Stimulated activated CD8-positive, alpha-beta memory T cell treated with anti-CD3 and anti-CD28 coated beads, Interleukin-15, amount 100 ng/mL, for 24 hours (primary cell): ENCODE results near the gene PPP1R37.

Source experiments
- DNase-seq: peaks from one replicate; pipeline ENCODE4 v3.0.0-alpha.2; 2020; ENCODE audit warnings: low read depth

The PPP1R37 gene

DNA sequence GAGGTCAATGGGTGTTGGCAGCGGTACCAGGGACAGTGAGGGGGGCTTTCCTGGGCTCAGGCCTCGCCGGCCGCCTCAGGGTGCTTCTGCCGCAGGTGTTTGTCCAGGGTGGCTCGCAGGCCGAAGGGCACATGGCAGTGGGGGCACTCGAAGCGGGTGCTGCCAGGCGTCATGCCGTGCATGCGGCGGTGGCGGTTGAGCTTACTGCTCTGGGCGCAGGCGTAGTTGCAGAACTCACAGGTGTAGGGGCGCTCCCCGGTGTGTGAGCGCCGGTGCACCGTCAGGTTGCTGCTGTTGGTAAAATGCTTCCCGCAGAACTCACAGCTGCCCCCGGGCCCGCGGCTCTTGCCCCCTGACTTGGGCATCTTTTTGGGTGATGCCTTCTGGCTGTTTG is 21.4 kb upstream of the PPP1R37 start:
- no peak for DNase-seq

DNA sequence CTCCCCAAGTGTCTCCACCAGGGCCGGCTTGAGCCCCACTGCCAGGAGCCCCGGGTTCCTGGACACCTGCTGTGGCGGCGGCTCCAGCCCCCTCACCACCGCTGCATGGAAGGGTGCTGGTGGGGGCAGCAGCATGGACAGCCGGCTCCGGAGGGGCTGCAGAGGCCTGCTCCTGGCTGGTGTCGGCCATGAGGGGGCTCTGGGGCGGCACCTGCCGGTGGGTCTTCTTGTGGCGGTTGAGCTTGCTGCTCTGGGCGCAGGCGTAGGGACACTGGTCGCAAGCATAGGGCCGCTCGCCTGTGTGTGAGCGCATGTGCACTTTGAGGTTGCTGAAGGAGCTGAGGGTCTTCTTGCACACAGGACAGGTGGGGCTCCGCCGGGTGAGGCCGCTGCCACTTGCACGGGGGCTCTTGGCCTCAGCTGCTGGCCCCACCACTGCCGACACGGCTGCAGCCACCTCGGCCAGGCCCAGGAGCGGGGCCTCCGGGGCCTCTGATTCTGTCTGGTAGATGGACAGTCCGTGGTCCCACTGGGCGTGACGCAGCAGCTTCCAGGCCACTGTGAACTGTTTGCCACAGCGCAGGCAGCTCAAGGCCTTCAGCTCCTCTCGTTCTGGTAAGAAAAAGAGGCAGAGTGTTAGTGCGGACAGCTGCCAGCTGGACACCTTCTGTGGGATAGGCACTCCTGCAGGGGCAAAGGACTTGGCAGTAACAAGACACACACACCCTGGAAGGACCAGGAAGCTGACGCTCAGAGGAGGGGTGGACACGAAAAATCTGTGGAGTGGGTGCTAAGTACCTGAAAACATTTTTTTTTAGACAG is 20.8 kb upstream of the PPP1R37 start:
- no peak for DNase-seq

DNA sequence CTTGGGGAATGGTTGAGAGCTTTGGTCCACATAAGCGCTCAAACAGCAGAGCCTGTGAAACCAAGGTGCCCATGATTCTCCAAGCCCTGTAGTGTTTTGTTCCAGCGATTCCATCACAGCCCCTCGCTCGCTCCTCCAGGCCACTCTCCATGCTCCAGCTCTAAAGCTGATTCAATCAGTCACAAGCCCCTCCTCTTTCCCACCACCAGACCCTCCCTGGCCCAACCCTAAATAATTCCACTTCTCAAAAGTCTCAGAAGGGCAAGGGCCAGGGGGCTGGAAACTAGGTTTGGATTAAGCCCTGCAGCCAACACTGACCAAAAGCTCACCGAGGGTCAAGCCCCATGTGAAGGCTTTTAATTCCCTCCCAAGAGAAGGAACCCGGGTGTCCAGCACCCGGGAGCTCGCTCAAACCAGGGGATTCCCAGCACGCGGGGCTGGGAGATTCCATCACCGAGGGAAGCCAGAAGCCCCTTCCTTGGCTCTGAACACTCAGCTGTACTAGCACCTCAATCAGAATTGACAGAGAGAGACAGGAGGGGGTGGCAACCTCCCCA is 18.2 kb upstream of the PPP1R37 start:
- no peak for DNase-seq

DNA sequence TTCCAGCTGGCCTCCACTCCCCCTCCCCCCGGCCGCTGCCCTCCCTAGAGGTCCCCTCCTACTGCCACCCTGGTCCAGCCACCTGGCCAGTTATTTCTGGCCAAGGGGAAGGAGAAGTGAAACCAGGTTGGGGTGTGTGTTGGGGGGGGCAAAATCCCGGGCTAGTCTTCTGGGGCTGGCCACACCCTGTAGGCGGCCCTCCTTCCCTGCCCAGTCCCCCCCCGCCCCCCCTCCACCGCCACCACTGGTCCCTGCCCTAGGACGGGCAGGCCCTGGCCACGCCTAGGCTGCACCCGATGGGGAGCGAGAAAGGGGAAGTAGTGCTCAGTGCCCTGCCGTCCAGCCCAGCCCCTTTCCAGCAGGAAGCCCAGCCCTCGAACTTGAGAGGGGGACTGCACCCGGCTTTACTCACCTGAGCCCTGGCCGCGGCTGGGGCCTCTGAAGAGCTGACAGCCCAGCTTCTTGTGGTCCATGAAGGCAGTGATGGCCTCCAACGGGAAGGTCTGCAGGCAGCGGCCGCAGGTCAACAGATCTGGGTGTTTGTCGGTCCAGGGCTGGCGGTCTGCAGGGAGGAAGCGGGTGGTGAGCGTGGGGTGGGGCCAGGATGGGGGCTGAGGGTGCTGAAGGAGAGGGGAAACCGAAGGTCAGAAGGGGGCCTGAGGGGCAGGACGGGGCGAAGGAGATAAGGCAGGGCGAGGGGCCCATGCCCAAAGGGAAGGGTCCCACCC is 17.5 kb upstream of the PPP1R37 start:
- no peak for DNase-seq

DNA sequence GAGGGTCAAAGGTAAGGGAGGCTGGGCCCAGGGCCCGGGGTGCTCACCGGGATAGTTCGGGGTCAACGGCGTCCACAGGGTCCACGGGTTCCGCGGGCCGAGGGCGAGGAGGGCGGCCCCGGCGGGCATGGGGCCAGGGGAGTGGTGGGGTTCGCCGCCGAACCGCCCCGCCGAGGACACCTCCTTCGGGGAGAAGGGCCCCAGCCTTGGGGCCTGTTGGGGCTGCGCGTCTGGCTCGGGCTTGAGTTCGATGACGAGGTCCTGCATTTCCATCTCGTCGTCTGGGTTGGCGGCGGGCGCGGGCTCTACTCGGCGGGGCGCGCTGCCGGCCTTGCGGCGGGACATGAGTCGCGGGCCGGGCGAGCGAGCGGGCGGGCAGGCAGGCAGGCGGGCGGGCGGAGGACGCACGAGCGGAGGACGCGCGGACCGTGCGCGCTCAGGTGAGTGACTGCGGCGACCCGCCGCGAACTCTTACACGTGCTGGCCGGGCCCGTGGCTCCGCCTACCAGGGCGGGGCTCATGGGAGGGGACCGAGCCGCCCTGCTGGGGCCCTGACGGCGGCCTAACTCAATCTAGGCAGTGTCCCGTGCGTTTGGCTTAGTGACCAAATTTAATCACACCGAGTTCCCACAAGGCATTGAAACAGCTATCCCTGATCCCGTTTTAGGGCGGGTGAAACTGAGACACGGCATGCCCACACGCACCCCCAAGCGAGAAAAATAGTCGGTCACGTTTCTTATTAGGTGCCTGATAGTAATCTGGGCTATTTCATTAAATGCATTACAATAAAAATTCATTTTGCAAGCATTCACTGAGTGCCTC is 16.7 kb upstream of the PPP1R37 start, which contains the start of gene ZNF296:
ZNF296 (minus strand) TSS at position 450 of the 822 bp plus-strand sequence; CDS start at position 345, 105 bp downstream.
- DNase-seq: peak; percentile 57

DNA sequence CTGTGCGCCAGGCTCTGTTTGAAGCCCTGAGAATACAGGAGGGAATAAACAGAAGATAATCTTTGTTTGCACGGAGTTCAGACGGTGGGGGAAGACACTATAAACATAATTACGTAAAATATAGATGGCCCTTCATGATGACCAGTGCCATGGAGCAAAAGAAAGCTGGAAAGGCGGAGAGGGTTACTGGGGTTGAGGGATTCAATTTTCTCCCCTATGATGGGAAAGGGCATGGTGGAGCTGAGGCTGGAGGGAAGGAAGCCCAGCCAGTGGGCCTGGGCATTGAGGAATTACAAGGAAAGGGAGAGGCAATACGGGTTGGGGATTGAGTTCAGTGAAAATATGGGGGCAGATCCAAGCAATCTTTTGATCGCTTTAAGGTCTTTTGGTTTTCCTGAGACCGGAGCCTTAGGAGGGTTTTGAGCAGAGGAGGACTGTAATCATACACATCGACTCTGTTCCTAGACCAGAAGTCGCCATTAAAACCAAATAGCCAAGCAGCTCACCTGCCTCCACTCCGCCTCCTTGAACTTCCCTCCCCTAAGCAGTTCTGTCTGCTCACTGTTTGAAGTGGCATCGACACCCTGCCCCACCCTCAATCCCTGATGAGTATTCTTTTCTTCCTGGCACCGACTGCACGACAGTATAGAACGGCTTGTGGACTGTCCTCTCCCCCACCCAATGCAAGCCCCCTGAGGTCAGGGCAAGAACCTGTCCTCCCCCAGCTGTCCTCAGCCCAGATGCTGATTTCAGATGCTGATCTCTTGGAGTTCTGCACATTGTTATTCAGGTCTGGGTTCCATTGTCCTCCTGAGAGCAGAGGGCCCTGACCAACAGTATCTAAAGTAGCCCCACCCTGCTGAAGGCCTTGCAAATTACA is 15.9 kb upstream of the PPP1R37 start:
- DNase-seq: no peak

DNA sequence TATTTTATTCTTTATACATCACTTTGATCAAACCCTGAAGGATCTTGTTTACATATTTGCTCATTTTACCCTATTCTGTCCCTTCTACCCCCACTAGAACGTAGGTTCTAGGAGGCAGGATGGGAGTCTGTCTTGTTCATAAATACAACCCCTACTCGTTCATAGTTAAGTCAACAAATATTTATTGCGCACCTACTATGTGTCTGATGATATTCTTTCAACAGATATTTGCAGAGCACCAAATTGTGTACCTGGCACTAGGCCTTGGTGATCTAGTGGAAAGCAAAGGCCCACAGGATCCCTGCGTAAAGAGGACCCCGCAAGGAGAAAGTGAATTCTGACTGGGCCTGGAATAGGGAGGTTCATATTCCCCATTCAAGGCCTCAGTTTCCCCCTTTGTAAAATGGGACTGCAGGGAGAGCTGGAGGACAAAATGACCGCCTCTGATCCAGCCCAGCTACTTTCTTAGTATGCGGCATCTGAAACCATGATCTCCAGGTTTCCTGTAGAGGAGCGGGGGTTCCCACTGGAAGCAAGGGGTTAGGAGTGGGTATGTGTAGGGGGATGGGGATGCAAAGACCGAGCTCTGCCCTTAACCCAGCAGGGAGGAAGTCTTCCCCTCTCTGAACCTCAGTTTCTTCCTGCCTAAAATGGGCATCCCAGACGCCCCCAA is 14.5 kb upstream of the PPP1R37 start:
- DNase-seq: no peak

DNA sequence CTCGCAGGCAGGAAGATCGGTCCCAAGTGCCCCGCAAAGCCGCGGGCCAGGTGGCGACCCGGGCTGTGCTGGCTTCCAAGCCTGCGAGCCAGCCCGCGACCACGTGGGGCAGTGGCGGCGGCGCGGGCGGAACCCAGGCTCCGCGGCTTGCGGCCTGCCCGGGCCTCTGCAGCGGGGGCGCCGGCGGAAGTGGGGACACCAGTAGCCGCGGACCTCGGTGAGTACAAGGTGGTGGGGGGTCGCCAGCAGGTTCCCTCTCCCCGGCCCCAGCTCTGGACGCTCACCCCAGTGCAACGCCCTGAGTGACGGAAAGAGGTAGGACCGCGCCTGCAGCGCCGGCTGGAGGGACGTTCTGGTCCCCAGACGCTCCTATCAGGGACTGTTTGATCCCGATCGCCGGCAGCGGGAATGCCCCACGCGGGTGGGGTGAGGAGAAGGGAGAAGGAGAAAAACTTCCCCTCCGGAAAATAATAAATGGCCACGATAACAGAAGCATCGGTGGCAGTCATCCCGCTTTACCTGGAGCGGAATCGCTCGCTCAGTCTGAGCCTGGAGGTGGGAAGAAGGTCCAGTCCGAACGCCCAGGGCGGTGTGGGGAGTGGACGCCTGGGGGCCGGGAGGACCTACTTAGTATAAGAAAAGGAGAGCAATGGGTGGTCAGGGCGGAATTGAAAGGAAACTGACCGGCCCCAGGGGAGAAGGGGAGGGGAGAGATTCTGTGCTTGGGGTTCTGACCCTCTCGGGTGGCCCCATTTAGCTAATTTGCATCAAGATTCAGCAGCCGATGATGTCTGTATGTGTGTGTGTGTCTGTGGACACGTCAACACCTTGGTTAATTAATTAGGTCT is 13.7 kb upstream of the PPP1R37 start, which contains the start of gene GEMIN7:
GEMIN7 (plus strand) TSS at position 198 of the 848 bp plus-strand sequence. CDS start 10,855 bp downstream, outside the sequence.
- DNase-seq: peak; percentile 71

DNA sequence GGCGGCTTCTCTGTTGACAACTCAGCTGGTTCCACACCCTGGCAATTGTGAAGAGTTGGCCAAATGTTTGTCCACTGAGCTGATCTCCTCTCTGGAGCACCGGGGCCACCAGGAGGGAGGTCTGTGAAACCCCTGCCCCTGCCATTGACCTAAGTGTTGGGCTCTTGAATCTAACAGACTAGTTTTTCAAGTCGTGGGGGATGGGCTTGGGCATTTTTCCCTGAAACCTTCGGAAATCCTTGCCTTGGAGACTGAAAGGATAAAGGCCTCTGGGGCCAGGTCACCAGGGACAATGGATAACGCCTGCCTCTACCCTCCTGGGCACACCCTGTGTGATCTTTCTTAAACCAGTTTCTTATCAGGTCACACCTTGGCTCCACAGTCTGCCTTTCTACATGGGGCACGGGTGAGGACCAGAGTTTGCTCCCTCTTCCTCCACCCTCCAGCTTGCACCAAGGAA is 13.0 kb upstream of the PPP1R37 start:
- no peak for DNase-seq

DNA sequence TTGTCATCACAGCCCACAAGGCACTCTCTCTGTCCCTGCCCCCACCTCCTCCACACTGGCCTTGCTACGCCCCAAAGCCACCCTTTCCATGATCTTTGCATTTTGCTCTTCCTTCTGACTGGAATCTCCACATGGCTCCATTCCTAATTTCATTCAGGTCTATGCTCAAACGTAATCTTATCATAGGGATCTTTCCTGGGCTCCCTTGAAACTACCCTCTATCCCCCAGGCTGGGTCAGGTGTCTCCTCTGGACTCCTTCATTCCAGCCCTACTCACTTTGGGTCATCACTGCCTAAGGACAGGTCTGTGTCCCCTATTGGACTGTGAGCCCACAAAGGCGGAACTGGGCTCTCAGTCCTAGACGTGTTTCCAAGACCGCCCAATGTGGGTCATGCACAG is 10.8 kb upstream of the PPP1R37 start:
- no peak for DNase-seq

DNA sequence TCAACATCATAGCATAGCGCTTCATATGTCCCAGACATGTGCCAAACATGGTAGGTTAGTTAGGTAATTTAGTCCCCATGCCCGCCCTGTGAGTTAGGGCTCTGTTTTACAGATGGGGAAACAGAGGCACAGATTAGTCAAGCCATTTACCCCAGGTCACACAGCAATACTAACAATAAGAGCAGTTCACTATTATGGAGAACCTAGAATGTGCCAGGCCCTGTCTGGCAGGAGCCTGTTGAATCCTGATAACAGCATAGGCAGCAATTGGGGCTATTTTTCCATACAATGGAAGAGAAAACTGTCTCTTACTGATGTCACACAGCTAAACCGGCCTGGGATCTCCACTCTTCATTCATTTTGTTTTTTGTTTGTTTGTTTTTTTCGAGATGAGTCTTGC is 6.5 kb upstream of the PPP1R37 start:
- no peak for DNase-seq

DNA sequence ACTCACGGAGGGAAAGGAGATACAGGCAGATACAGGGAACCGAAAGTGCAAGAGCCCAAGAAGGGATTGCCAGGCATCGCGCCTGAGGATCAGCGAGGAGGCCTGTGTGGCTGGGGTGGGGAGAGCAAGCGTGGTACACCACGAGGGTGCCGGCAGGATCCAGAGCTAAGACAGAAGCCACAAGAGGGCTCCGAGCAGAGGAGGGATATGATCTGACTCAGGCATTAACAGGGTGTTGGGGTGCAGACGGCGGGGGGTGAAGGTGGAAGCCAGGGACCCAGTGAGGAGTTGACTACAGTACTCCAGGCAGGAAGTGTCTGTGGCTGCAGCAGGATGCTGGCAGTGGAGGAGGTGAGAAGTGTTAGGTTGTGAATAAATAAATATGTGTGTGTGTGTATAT is 5.4 kb upstream of the PPP1R37 start:
- no peak for DNase-seq

DNA sequence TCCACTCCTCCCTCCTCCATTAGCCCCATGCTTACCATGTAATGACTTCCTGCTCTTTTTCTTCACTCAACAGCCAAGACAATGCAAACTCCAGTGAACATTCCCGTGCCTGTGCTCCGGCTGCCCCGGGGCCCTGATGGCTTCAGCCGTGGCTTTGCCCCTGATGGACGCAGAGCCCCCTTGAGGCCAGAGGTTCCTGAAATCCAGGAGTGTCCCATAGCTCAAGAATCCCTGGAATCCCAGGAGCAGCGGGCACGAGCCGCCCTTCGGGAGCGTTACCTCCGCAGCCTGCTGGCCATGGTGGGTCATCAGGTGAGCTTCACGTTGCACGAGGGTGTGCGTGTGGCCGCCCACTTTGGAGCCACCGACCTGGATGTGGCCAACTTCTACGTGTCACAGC is 2.9 kb upstream of the PPP1R37 start:
- DNase-seq: no peak

DNA sequence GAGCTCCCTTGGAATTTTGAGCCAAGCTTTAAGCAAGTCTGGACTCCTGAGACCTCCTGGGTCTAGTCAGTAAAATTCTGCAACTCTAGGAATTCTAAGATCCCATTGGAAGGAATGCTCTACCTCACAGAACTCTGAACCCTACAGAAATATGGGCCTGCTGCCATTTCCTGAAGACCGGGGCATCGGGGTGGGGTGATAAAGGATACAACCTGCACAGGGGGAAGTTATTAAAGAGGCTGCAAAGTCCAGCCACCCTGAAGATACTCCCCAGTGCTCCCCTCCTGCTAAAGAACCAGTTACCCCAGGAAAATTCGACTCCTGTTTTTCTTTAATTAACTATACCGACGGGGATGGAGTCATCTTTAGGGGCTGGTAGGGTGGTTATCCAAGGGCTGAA is 2.4 kb upstream of the PPP1R37 start:
- no peak for DNase-seq

DNA sequence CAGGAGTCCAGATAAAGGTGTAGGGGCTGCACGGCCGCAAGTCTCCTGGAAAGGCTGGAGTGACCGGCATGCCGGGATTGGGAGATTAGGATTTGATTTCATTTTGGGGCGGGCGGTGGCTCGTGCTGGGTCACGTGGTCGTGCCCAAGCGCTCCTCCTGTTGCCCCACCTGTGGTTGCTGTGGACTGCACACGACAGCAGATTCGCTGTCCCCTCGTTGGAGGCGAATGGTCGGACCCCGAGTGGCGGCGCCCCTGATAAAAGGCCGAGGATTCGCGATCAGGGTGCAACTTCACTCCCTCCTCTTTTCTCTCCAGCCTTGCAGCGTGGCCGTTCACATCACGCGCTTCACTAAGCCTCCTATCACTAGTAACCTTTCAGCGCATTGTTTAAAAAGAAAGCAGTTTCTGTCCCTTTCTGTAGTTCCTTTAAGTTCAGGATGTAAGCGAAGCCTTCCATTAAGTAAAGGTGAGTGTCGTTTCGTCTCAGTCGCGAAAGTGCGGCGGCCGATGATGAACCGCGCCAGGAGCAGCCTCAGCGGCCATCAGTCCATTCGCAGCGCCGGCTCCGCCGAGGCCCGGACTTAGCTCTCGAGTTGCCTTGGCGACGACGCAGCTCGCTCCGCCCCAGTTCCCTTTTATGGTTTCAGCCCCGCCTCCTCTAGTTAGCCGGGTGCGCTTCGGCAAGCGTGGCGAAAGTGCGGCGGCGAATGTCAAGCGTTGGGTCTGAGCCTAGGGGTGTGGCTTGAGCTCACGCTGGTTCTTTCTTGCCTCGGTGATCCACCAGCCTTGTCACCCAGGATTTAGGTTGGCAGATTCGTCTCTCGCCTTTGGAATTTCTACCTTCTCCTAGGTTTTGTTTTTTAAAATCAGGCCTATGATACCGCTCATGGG is 1.7 kb upstream of the PPP1R37 start:
- peak; percentile 91 for DNase-seq

DNA sequence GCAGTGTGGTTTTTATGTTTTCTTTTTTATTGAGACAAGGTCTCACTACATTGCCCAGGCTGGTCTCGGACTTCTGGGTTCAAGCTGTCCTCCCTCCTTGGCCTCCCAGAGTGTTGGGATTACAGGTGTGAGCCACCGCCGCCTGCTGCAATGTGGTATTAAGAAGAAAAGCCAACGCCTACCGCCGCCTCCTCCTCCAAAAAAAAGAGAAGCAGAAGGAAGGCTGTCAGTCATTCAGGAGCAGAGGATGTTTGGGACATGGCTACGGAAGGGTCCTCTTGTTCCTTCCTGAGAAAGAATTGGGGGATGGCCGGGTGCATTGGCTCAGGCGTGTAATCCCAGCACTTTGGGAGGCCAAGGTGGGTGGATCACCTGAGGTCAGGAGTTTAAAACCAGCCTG is 1.2 kb downstream of the PPP1R37 start:
- DNase-seq: no peak

DNA sequence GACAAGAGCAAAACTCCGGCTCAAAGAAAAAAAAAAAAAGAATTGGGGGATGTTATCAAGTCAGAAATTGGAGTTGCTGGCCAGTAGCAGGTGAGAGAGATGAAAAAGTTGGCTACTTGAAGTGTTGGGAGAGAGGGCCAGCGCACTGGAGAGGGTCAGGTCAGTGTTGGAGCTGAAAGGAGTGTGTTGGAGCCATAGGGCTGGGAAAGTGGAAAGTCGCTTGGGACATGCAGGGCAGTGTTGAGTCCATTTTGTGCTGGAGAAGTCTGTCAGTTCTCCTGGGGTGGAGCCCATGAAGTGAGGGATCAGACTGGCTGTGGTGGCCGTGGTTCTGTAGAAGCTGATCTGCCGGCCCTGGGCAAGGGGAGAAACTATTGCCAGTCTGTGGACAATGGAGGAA is 1.7 kb downstream of the PPP1R37 start:
- no peak for DNase-seq
